ENCODE measurements around the gene SCYL3.
"Not testable (repeated sequence)": the region's sequence is repeated elsewhere in the genome, so short reads cannot be mapped to it uniquely, and the experiment has no call there.

Gene SCYL3

DNA sequence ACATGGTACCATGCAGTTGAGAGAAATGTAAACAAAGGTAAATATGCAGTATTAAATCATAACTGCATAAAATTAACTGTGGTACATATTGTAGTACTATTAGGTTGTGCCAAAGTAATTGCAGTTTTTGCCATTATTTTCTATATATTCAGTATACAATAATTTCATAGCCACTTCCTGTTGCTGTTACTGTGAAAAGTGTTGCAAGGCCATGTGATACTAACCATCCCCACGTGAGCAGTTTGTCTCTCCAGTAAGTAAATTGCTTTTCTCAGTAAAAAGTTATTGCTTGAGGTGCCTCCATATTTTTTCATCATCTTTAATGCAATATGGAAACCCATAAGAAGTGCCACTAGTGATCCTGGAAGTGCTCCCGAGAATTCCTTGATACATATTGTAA is 79.4 kb downstream of the SCYL3 start:
- Histone ChIP-seq H3K9me3 (ENCODE audit: control insufficient read depth, low read length) (peaks cover 15% of the 10 kb centered on the region), H3K4me1 (ENCODE audit: control insufficient read depth, insufficient read depth, low read length, poor library complexity, severe bottlenecking) (no peaks in the 10 kb centered on the region), H3K4me3 (ENCODE audit: extremely low read depth, insufficient read depth, low read length, poor library complexity, severe bottlenecking) (no peak overlapping the region), H3K36me3 (ENCODE audit: control insufficient read depth, insufficient read depth, low read length) (peaks cover 78% of the 10 kb centered on the region), H3K27ac (ENCODE audit: low read depth, low read length, severe bottlenecking) (no peak overlapping the region)
- no CpG with 5 or more reads among the region's 2 CpGs for WGBS, 2 experiments (ENCODE audit: insufficient coverage in 2 of 2)

GRCh38 chr1:169812131-169812530 is 81.6 kb downstream of the SCYL3 start:
- Histone ChIP-seq H3K4me1 (ENCODE audit: control insufficient read depth, insufficient read depth, low read length, poor library complexity, severe bottlenecking) (no peaks in the 10 kb centered on the region), H3K27ac (ENCODE audit: low read depth, low read length, severe bottlenecking) (no peak overlapping the region), H3K9me3 (ENCODE audit: control insufficient read depth, low read length) (peaks cover 13% of the 10 kb centered on the region), H3K4me3 (ENCODE audit: extremely low read depth, insufficient read depth, low read length, poor library complexity, severe bottlenecking) (no peak overlapping the region), H3K36me3 (ENCODE audit: control insufficient read depth, insufficient read depth, low read length) (peaks cover 78% of the 10 kb centered on the region)
- 78 to 100% methylated on average over 1 of the region's 2 CpGs for WGBS, 2 experiments (ENCODE audit: insufficient coverage in 2 of 2)

- H3K4me3 ChIP-seq (ENCODE audit: extremely low read depth, insufficient read depth, low read length, poor library complexity, severe bottlenecking); H3K27ac ChIP-seq (ENCODE audit: low read depth, low read length, severe bottlenecking); H3K4me1 ChIP-seq (ENCODE audit: control insufficient read depth, insufficient read depth, low read length, poor library complexity, severe bottlenecking): not testable (repeated sequence)
- H3K36me3 ChIP-seq (ENCODE audit: control insufficient read depth, insufficient read depth, low read length) = peaks cover 78% of the 10 kb centered on the region
- H3K9me3 ChIP-seq (ENCODE audit: control insufficient read depth, low read length) = peaks cover 12% of the 10 kb centered on the region
Observed at GRCh38 chr1:169811418-169812035, 82.2 kb downstream of the SCYL3 start.

DNA sequence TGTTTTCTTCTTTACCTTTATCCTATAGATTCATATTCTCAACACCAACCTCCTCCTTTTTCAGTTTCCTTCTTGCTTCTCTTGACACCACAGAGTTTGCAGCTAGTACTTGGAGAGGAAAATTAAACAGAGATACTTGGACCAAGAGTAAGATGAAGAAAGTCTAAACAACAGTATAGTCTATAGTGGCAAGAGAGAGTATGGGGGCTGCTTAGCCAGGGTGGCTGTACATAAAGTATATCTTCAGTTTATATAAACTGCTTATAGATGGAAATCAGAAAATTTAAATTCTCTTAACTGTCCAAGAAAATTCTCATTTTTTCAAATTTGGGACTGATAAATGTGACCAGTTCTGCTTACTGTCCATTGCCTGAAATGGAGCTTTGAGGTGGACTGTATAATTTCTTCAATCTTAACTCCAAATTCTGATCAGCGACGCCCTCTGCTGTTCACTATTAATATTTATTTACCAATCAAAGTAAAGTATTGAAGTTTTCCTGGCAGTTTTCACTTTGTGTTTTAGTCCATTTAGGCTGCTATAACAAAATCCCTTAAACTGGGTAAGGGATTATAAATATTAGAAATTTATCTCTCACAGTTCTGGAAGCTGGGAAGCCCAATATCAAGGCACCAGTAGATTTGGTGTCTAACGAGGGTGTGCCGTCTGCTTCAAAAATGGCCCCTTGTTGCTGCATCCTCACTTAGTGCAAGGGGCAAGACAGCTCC is 84.2 kb downstream of the SCYL3 start:
- Histone ChIP-seq H3K36me3 (ENCODE audit: control insufficient read depth, insufficient read depth, low read length) (peaks cover 72% of the 10 kb centered on the region), H3K27ac (ENCODE audit: low read depth, low read length, severe bottlenecking) (no peak overlapping the region), H3K9me3 (ENCODE audit: control insufficient read depth, low read length) (no peaks in the 10 kb centered on the region), H3K4me3 (ENCODE audit: extremely low read depth, insufficient read depth, low read length, poor library complexity, severe bottlenecking) (no peak overlapping the region), H3K4me1 (ENCODE audit: control insufficient read depth, insufficient read depth, low read length, poor library complexity, severe bottlenecking) (no peaks in the 10 kb centered on the region)
- 73 to 100% methylated on average over 2 to 3 of the region's 4 CpGs for WGBS, 2 experiments (ENCODE audit: insufficient coverage in 2 of 2)

DNA sequence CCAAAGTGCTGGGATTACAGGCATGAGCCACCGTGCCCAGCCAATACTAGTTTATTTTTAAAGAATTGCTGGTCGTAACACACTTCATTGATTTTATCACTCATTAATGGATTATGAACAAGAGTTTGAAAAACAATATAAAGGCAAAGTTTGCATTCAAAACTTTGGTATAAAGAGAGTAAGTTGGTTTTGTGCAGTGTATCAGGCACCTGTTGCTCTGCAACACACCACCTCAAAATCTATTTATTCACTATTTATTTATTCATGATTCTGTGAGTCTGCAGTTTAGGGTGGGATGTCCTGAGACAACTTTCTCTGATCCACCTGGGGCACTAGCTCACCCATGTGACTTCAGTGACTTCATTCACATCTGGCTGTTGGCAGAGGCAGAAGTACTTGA is 88.8 kb downstream of the SCYL3 start:
- Histone ChIP-seq H3K27ac (ENCODE audit: low read depth, low read length, severe bottlenecking) (no peak overlapping the region), H3K9me3 (ENCODE audit: control insufficient read depth, low read length) (no peaks in the 10 kb centered on the region), H3K4me1 (ENCODE audit: control insufficient read depth, insufficient read depth, low read length, poor library complexity, severe bottlenecking) (no peaks in the 10 kb centered on the region), H3K36me3 (ENCODE audit: control insufficient read depth, insufficient read depth, low read length) (peaks cover 54% of the 10 kb centered on the region), H3K4me3 (ENCODE audit: extremely low read depth, insufficient read depth, low read length, poor library complexity, severe bottlenecking) (no peak overlapping the region)
- WGBS, 2 experiments (ENCODE audit: insufficient coverage in 2 of 2) = no CpG with 5 or more reads among the region's 2 CpGs

DNA sequence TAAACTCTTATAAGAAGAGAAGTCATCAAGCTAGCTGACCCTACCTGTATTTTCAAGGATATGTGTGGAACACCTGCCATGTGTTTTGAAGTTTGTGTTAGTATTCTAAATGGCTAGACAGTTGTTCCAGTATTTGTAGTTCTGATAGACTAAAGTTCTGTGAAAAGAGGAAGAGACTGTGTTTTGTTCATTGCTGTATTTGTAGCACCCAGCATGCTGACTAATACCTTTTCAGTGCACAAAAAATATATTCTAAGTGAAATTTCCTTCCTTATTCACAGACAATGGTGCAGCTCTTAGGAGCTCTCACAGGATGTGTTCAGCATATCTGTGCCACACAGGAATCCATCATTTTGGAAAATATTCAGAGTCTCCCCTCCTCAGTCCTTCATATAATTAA is 90.8 kb downstream of the SCYL3 start:
- no peak overlapping the region for H3K27ac ChIP-seq (ENCODE audit: low read depth, low read length, severe bottlenecking)
- H3K4me3 ChIP-seq (ENCODE audit: extremely low read depth, insufficient read depth, low read length, poor library complexity, severe bottlenecking) = no peak overlapping the region
- no peaks in the 10 kb centered on the region for H3K9me3 ChIP-seq (ENCODE audit: control insufficient read depth, low read length)
- peaks cover 51% of the 10 kb centered on the region for H3K36me3 ChIP-seq (ENCODE audit: control insufficient read depth, insufficient read depth, low read length)
- no peaks in the 10 kb centered on the region for H3K4me1 ChIP-seq (ENCODE audit: control insufficient read depth, insufficient read depth, low read length, poor library complexity, severe bottlenecking)
